NCI-H128 (cell line): ENCODE measurements around the gene BMP2.

Source experiments
- DNase-seq: peaks from one replicate; lab custom pipeline; 2025; ENCODE audit not compliant: unreplicated experiment; lab: John Stamatoyannopoulos, UW

The BMP2 gene

DNA sequence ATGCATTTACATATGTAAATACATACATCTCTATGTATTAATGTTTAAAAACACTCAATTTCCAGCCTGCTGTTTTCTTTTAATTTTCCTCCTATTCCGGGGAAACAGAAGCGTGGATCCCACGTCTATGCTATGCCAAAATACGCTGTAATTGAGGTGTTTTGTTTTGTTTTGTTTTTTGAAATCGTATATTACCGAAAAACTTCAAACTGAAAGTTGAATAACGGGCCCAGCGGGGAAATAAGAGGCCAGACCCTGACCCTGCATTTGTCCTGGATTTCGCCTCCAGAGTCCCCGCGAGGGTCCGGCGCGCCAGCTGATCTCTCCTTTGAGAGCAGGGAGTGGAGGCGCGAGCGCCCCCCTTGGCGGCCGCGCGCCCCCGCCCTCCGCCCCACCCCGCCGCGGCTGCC, 355 bp upstream of the BMP2 start:
- no peak for DNase-seq

DNA sequence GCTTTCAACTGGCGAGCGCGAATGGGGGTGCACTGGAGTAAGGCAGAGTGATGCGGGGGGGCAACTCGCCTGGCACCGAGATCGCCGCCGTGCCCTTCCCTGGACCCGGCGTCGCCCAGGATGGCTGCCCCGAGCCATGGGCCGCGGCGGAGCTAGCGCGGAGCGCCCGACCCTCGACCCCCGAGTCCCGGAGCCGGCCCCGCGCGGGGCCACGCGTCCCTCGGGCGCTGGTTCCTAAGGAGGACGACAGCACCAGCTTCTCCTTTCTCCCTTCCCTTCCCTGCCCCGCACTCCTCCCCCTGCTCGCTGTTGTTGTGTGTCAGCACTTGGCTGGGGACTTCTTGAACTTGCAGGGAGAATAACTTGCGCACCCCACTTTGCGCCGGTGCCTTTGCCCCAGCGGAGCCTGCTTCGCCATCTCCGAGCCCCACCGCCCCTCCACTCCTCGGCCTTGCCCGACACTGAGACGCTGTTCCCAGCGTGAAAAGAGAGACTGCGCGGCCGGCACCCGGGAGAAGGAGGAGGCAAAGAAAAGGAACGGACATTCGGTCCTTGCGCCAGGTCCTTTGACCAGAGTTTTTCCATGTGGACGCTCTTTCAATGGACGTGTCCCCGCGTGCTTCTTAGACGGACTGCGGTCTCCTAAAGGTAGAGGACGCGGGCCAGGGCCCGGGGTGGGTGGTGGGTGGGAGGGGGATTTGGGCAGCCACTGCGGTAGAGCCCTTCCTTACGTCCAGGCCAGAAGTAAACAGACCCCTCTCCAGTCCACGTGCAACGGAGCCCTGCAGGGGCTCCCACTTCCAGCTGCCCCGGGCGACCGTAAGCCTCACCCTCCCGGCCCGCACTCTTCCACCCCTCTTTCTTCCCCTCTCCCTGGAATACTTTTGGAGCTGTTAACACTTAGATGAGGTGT, 998 bp downstream of the BMP2 start:
- no peak for DNase-seq

DNA sequence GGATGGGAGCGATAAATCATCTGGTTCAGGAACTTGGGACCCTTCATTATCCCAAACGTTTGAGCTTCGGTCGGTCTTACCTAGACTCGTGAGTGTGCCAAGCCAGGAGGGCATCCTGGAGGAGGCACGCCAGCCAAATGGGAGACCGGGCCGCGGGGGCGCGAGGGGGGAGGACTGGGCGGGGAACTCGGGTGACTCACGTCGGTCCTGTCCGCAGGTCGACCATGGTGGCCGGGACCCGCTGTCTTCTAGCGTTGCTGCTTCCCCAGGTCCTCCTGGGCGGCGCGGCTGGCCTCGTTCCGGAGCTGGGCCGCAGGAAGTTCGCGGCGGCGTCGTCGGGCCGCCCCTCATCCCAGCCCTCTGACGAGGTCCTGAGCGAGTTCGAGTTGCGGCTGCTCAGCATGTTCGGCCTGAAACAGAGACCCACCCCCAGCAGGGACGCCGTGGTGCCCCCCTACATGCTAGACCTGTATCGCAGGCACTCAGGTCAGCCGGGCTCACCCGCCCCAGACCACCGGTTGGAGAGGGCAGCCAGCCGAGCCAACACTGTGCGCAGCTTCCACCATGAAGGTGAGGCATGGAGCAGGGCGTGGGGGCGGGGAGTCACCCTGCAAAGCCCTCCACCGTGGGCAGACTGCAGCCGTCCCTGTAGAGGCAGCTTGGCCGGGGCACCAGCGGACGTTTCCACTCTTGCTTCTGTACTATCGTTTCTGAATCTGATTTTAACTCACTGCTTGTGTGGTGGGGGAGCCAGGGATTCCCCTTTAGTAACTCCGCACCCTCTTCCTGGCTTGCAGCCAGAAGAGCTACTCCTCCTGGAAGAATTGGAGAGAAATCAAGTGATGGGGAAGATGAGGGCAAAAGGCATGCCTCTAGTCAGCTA, 2.7 kb downstream of the BMP2 start:
- no peak for DNase-seq

DNA sequence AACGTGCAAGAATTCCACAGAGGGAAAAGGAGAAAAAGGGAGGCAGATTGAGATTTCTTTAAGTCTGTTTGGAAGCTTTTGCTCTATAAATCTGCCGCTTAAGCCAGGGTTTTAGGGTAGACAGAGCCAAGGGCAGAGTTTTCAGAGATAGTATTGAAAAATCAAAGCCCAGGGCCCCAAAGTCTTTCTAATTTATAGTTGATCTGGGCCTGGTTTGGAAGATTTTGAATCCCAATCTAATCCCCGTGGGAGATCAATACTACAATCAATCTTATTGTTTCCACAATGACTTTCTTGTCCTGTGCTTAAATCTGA, 3.3 kb downstream of the BMP2 start:
- DNase-seq, result no peak

DNA sequence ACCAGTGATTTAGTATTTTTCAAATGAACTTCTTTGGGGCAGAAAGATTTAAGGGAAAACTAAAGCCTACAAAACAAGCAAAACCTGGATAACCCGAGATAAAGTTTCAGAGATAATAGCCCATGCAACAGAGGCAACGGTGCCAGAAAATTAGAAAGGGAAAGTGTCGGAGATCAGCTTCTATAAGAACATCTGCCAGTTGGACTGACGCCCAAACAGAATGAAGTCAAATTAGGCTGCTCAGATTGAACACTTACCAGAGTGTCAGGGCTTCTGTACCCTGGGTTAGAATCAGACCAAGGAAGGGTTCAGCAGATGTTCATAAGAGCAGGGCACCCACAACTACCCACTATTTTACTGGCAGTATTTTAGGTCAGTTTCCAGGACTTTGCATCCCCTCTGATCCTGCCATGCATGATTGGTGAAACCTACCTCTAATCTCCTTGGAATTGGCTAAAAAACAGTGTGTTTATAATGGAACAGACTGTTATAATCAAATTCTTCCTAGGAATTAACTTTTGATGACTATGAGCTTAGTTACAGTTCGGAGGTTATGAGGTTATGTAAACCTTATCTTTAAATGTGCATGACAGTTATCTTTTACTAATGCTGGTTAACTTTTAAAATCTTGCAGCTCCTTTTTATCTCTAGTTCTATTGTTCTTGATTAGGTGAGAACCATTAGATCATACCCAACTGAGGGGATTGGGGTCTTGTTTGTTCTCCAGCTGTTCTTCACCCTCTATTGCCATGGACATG, 13.1 kb downstream of the BMP2 start:
- no peak for DNase-seq

DNA sequence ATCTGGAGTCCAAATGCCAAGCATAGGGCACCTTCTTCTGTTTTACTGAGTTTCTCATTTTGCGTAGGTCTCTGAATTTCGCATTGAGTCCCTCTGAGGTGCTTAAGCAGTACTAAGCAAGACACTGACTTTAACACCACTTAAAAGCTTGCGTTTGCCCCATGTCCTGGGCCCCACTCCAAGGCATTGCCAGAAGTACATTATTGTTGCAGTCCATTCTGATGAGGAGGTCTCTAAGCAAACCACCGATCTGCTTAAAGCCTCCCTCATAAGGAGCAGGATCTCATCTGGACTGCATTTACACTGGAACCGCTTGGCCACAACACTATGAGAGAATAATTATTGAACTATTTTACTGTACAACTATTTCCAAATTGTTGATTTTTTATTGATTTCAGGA, 16.3 kb downstream of the BMP2 start:
- DNase-seq, result no peak

DNA sequence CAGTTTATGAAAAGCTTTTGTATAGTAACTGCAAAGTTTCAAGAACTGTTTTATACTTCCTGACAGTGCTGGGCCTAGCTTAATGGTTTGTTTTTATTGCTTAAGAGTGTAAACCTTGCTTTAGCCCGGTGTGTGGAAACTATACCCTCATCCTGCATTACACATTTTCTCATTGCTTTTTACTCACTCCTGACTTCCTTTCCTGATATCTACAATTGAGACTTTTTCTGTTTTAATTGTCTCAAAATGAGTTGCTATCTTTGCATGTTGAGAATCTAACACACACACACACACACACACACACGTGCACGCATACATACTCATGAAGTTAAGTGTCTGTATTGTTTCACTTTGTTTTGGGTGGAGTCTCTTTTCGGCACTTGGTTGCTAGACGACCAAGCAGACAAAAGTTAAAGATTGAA, 16.7 kb downstream of the BMP2 start:
- no peak for DNase-seq

DNA sequence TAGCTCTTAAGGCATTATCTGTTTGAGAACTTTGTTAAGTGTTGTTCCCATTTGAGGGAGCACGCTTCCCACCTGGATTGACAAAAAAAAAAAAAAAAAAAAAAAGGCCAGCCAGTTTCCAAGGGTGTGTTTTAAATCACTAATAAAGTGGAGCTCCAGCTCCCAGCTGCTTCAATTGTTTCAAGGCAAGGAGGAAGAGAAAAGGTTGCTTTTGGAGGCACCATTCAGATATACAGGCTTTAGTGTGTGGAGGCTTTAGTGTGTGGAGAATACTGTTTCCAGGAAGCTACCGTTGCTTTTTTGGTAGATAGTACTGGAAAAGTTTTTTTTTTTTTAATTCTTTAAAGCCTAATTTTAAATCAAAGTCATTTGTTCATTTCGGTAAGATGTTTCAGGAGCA, 17.3 kb downstream of the BMP2 start:
- DNase-seq, result no peak

DNA sequence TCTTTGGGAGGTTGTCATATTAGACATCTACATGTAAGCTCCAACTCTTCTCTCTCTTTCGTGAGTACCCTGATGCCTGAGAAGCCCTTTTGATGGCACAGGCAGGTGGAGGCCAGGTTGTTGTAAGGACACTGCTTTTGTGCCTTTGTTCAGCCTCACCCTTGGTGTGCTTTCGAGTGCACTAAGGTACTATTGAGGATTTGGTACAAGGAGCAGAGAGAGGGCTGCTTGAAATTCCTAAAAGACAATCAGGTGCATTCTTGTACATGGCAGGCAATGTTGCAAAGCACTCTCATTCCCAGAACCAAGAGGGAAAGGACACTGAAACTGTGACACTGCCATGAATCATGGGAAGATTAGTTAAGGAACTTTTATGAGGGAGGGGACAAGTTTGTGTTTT, 19.1 kb downstream of the BMP2 start:
- no peak for DNase-seq

DNA sequence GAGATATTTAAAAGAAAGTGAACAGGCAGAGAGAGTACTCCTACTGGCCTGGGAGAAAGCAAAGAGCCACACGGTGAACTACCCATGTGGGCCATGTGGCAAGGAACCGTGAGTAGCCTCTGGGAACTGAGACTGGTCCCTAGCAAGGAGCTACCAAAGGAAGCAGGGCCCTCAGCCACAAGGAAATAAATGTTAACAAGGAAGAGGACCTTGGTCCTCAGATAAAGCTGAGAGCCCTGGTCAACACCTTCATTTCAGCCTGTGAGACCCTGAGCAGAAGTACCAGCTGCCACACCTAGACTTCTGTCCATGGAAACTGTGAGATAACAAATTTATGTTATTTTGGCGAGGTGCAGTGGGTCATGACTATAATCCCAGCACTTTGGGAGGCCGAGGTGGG, 25.3 kb downstream of the BMP2 start:
- DNase-seq, result no peak

DNA sequence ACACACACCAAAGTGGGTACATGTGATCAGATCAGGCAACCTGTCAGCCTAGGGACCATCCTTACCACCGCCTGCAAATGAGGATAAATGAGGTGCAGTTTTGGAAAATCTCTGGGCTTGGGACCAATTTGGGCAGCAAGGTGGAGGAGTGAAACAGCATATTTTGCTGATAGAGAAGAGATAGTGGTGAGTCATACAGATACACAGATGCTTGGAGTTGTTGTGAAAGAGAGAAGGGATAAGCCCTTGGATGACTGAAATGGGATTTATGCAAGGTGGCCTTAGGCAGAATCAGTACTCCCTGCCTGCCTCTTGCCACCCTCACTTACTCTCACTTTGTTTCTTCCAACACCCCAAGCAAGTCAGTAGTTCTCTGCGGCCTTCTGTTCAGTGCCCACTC, 34.7 kb downstream of the BMP2 start:
- DNase-seq, result no peak

DNA sequence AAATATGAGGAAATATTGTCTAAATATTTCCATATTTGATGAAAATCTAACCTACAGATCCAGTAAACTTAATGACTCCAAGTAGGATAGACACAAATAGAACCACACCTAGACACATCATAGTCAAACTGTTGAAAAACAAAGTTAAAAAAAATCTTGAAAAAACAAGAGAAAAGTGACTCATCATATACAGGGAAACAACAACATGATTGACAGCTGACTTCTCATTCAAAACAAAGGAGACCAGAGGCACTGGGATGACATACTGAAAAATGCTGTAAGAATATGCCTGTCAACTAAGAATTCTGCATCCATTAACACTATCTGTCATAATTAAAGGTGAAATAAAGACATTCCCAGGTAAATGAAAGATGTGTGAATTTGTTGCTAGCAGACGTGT, 38.8 kb downstream of the BMP2 start:
- DNase-seq, result no peak

DNA sequence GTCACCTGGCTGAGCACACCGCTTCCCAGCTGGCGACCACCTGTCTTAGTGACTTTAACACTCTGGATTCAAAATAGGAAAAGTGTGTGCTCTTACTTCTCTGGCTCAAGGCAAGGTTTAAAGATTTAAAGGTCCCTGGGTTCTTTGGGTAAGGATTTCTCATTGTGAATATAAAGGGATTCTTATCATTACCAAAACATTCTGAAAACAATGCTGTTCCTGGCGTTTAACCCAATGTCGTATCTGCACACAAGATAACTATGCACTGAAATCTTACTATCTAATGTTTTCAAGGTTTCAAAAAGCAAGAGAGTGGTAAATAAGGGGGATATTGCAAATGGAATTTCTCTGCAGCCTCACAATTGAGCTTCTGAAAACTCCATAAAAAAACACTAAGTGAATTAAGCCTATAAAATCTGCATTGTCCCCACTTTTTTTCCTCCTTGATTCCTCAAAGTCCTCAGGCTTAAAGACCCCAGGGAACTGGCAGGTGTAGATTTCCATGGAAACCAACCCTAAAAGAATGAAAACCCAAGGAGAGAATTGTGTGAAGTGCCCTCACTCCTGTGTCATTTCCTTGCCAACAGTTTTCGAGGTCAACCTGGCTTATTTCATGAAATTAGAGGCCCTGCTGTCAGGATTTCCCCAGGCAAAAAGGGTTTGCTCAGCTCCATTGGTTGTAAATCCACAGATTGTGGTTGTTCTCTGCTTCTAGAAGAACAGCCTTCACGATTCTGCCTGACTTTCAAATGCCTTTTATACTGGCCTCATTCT, 44.0 kb downstream of the BMP2 start:
- no peak for DNase-seq

DNA sequence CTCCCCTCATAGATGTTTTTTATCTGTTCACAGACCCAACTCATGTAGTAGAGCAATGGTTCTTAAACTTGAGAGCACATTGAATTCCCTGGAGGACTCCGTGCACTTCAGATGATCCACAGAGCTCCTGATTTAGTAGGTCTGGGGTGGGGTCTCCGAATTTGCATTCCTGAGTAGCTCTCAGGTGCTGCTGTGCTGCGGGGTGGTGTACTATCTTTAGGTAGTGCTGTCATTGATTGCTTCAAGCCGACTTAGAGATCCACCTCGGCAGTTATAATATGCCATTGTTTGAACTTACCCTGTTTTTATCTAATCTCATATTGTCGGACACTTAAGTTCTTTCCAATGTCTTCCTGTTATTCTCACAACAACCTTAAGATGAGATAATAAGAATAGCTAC, 45.0 kb downstream of the BMP2 start:
- DNase-seq, result no peak

DNA sequence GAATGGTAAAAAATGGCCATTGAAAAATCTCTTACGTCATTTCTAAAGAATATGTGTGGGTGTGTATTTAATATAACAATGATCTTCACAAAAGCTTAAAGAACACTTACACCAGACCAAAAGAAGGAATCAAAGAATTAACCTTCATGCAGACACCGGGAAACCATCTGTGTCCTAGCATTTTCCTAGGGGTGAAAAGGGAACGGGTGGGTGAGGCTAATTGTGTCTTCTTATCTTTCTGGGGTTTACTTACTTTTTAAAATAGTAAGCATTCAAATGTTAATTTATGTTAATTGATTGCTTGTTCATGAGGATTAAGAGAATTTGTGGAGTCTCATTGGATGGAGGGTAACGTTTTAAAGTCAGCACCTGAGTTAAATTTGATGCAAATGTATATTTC, 47.5 kb downstream of the BMP2 start:
- no peak for DNase-seq

DNA sequence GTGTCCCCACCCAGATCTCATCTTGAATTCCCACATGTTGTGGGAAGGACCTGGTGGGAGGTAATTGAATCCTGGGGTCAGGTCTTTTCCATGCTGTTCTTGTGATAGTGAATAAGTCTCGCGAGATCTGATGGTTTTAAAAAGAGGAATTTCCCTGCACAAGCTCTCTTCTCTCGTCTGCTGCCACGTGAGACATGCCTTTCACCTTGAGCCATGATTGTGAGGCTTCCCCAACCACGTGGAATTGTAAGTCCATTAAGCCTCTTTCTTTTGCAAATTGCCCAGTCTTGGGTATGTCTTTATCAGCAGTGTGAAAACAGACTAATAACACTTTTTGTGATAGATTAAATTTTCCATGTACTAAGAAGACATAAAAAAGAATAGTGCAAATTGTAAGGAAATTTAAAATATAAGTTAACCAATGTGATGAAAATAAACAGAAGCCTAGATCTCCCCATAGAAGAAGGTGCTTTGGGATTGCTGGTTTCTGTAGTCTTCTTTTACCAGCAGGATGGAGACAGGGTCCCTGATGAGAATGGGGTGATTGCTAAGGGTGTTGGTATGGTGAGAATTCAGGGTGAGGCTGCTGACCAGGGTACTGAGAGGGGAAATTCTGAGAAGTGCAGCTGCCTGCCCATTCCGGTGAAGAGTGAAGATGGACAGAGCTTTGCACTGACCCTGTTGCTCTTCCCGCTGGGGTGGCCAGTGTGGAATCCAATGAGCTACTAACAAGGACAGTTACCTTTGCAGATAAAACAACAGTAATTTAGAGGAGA, 50.7 kb downstream of the BMP2 start:
- DNase-seq, result no peak

DNA sequence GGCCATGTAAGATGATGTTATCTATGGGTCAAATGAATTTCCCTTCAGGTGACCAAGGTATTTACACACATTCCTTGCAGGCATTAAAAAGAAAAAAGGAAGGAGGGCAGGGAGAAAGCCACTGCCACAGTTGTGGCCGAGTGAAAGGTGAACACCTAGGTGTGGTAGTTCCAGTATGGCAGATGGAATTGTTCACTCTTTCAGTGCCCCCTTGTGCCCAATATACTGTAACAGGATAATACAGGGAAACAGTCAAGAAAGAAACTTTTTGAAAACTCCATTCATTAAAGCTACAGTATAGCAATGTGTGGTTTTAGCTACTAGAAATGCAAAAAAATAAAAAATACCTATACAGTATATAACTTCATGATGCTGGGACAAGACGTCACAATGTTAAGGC, 52.1 kb downstream of the BMP2 start:
- no peak for DNase-seq

DNA sequence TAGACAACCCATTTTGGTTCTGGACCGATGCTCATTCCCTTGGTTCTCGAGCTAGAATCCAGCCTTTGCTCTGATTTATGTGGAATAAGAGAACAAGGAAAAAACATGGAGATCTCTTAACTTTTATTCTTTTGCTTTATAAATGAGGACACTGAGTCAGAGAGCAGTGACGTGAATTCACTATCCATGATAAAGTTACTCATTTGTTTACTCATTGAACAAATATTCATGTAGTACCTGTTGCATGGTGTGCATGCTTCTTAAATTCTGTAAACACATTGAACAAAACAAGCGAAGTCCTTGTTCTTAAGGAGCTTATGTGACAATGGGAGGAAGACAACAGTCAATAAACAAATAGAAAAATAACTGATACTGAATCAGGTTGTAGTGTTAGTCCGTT, 56.9 kb downstream of the BMP2 start:
- DNase-seq, result no peak

DNA sequence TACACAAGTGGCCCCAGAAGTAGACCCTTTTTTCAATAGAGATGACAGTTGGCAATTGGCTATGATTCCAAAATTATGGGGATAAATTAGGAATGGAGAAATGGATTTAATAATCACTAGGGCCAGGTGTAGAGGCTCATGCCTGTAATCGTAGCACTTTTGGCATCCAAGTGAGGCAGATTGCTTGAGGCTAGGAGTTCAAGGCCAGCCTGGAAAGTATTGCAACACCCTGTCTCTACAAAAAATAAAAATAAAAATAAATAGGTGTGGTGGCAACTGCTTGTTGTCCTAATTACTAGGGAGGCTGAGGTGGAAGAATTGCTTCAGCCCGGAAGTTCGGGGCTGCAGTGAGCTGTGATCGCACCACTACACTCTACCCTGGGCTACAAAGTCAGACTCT, 60.0 kb downstream of the BMP2 start:
- DNase-seq, result no peak

DNA sequence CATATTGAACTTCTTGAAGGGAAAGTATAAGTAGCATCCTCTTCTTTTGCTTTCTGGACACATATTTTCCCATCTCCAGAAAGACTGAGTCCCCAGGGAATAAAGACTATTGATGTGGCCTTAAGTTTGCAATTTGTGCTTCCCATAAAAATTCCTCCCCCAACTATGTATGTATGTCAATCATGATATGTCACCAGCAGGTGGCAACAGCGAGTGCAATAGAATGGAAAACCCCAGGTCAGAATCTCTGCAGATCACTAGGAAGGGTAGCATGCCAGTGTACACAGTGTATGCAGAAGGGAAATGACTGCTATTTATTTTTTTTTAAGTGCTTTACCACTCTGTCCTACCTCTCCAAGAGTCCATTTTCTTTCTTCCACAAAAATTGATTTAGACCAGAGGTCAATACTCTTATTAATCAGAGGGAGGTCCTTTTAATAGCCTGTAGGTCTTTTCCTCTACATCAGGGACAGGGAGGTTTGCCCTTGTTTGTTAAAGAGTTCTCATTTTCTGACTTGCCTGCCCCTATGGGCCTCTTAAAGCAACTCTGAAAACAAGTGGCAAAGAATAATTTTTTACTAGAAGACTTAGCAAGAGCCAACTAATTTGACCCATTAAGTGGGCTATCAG, 61.4 kb downstream of the BMP2 start:
- DNase-seq, result no peak
